Measurements from ENCODE around the gene COL6A2.
"Not testable (repeated sequence)": the region's sequence is repeated elsewhere in the genome, so short reads cannot be mapped to it uniquely, and the experiment has no call there.

The COL6A2 gene

GRCh38 chr21:46094401-46095082 lies 3.4 kb upstream of the COL6A2 start:
- no peak for DNase-seq (ENCODE audit: low read depth)

DNA sequence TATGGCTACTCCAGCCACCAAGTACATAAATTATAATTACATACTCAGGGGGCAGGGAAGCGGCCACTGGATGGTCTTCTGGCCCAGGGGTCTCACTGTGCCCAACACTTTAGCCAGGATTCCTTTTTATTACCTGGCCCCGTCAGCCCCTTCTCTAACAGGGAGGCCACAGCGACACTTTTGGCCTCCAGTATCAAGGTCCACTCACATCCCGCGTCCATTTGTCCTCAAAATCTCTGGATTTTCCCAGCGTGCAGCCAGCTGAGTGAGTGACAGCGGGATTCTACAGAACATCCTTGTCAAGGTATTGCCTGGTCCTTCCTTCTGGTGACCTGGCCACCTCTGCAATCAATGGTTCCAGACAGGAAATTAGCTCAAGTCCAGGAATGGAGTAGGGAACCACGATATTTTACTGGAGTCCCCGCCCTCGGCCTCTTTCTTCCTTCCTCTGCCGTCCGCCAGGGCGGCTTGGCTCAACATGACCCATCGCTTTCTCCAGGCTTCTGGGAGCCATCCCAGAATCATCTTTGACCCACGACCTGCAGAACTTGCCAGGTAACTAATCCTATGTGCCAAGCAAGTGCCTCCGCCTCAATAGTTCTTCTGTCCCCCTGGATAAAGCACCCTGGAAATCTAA lies 2.7 kb upstream of the COL6A2 start:
- no peak for DNase-seq (ENCODE audit: low read depth)

GRCh38 chr21:46095814-46096595 lies 1.9 kb upstream of the COL6A2 start:
- DNase-seq (ENCODE audit: low read depth): no peak

DNA sequence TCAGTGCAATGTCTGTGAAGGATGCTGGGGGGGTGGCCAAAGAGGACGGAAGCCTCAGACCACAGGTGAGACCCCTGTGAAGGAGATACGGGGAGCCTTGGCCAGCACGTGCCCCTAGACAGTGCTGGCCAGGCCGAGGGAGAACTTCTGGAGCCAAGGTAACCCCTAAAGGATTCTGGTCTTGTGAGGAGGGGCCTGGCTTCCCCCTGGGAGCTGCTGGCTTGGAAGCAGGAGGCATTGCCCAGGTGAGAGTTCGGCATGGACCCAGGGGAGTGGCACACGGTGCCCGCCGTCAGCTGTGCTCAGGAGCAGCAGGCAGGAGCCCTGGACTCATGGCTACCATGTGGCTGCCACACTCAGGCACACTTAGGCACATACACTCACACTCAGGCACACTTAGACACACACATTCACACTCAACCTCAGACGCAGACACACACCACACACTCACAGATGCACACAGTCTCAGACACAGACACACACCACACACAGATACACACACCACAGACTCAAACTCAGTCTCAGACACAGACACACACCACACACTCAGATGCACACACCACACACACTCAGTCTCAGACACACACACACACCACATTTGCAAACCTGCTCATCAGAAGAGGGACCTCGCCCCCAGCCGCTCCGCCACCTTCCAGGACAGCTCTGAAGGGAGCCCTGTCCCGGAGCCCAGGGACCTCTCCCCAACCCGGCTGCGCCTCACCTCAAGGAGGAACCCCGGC lies 1.1 kb upstream of the COL6A2 start:
- DNase-seq (ENCODE audit: low read depth): no peak

DNA sequence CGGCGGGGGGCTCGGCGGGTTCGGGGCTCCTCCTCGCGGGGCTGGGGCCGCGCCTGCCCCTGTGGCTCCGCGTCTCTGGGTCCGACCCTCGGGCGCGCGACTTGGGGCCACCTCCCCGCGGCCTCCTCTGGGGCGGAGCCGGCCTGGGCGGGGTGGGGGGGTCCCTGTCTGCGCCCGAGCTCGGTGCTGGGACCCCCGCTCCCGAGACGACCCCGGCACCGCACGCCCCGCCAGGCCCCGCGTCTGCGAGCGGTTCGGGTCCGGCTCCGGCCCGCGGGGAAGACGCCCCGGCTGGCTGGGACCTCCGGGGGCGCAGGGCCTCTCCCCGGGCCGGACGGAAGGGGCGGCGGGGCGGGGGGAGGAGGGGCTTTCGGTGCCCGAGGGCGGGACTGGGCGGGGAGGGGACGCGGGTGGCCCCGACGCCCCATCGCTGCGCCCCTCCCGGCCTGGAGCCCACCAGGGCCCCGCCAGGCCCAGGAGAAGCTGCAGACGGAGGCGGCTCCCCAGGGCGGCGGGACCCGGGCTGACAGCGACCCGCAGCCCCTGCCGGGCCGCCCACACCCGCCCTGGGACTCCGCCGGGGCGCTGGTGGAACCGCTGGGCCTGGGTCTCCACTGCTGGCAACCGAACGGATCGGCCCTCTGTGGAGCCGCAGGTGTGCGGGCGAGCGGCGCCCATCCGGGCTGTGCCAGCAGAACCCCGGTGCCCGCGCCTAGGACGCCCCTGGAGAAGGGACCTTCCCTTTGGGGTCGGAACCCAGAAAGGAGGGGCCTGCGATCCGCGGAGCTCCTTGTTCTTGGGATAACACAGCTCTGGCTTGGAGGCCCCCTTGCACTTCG lies 610 bp downstream of the COL6A2 start:
- no peak for DNase-seq (ENCODE audit: low read depth)

DNA sequence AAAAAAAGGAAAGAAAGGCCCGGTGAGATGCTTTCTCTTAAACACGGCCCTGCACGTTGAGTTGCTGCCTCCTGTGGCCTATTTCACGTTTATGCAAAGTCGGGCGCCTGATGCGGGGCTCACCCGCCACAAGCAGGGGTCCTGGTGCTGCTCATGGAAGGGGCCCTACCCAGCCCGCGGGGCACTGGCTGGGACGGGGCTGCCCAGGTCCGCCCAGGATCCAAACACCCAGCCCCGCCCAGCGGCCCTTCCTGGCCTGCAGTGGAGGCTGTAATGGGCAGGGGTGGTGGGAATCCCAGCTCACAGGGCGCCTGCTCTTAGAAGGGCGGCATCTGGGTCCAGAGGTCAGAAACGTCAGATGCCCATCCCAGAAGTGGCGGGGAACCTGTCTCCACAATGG lies 1.6 kb downstream of the COL6A2 start:
- DNase-seq (ENCODE audit: low read depth): no peak

DNA sequence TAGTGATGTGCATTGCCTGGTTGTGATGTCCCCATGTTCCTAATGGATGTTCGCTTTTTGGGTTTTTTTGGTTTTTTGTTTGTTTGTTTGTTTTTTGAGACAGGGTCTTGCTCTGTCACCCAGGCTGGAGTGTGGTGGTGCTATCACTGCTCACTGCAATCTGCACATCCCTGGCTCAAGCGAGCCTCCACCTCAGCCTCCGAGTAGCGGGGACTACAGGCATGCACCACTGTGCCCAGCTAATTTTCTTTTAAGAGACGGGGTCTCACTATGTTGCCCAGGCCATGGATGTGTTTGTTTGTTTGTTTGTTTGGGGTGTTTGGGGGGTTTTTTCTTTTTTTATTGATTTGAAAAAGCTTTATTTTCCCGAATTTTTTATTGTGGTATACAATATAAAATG lies 2.1 kb downstream of the COL6A2 start:
- DNase-seq (ENCODE audit: low read depth): no peak

GRCh38 chr21:46100426-46100825 lies 2.5 kb downstream of the COL6A2 start:
- no peak for DNase-seq (ENCODE audit: low read depth)

DNA sequence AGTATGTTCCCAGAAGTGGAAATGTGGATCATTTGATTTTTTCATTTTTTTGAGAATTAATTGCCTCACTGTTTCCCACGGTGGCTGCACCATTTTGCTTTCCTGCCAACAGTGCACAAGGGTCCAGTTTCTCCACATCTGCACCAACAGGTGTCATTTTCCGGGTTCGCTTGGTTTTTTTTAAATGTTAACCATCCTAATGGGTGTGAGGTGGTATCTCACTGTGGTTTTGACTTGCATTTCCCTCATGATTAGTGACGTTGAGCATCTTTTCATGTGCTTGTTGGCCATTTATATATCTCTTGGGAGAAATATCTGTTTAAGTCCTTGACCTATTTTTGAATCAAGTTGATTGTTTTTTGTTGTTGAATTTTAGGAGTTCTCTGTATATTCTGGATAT lies 3.0 kb downstream of the COL6A2 start:
- no peak for DNase-seq (ENCODE audit: low read depth)

- DNase-seq (ENCODE audit: low read depth): no peak
Observed at GRCh38 chr21:46104104-46104503, 6.2 kb downstream of the COL6A2 start.

DNA sequence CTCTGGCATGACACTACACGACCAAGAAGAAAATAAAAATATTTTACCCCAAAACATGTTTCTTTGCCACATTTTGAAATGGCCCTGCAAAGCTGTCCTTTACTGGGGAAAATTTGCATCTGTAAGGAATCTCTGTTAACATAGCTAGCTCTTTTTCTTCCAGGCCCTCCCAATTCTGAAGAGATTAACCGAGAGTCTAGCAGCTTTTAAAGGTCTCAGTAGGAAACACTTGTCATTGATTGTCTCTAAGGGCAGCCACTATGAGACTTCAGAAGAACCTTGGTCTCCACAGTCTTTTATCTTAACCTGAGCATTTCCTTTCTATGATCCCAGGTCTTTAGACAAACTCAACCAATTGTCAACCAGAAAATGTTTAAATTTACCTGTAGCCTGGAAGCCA lies 9.5 kb downstream of the COL6A2 start:
- DNase-seq (ENCODE audit: low read depth): not testable (repeated sequence)

GRCh38 chr21:46108827-46109312 lies 11.0 kb downstream of the COL6A2 start:
- DNase-seq (ENCODE audit: low read depth): no peak

DNA sequence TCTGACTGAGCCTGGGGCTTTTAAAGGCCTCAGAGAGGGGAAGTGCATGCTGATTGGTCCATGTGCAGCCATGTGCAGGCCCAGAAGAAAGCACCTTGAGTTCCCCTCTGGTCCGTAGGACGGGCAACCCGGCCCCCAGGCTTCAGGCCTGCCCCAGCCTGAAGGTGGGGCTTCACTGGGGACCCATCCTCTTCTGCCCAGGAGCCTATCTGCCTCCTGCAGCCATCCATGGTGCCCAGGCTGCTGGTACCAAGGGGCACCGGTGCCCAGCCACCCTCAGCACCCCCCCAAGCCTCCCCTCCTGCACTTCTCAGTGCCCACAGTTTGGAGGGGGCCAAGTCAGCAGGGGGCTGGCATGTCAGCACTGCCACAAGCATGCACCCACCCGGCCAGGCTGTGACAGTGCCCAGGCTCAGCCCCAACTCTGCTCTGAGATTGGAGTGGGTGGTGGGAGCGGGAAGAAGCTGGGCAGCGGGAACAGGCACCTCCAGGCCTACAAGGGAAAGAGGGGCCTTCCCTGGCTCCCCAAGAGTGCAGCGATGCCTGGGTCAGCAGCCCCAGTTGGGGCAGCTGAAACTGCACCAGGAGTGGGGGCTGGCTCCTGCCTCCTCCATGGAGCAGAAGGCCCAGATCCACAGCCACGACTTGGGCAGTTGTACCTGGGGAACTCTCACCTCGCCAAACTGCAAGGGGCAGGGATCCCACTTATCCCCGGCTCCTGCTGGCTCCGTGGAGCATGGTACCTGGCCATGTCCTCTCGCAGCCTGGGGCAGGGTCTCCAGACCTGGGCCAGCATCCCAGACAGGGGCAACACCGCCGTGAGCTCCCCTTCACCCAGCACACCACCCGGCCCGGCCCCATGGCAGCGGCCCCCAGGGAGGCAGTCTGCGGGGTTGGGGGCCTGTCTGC lies 11.7 kb downstream of the COL6A2 start:
- DNase-seq (ENCODE audit: low read depth): no peak

DNA sequence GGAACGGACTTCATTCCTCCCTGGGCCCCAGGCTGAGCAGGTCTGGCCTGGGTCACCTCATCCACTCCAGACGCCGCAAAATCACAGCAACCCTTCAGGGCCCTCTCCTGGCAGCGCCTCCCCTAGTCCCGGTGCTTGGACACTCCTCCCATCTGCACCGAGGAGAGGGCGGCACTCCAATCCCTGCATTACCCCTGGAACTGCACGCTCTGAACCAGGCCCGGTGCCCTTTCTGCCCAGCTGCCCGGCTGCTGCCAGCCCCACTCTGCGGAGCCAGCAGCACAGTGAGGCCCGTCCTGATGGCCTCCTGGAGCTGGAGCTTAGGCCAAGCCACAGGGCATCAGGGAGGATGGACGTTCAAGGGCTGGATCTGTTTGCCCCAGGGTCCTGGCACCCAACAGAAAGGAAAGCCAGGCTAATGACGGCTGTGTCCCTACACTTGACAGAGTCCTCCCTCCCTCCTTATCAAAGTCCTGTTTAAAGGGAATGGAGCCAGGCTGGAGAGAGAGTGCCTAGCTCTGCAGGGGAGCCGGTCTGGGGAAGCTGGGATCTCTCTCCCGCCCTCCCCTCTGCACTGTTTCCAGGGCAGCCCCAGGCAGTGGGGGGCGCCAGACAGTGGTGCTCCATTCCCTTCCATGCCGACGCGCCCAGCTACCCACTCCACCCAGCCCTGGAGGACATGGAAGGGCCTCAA lies 12.7 kb downstream of the COL6A2 start:
- DNase-seq (ENCODE audit: low read depth): no peak

DNA sequence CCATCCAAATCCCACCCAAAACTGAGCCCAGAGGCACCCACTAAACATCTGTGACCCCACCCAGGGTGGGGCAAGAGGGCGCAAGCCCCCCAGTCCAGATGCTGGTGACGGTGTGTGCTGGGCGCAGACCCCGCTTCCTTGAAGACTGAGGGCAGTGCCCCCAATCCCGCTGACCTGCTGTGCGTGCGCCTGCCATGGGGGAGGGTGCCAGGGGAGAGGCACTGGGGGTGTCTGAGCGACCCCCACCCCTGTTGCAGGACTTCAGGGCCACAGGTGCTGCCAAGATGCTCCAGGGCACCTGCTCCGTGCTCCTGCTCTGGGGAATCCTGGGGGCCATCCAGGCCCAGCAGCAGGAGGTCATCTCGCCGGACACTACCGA lies 13.3 kb downstream of the COL6A2 start:
- no peak for DNase-seq (ENCODE audit: low read depth)

DNA sequence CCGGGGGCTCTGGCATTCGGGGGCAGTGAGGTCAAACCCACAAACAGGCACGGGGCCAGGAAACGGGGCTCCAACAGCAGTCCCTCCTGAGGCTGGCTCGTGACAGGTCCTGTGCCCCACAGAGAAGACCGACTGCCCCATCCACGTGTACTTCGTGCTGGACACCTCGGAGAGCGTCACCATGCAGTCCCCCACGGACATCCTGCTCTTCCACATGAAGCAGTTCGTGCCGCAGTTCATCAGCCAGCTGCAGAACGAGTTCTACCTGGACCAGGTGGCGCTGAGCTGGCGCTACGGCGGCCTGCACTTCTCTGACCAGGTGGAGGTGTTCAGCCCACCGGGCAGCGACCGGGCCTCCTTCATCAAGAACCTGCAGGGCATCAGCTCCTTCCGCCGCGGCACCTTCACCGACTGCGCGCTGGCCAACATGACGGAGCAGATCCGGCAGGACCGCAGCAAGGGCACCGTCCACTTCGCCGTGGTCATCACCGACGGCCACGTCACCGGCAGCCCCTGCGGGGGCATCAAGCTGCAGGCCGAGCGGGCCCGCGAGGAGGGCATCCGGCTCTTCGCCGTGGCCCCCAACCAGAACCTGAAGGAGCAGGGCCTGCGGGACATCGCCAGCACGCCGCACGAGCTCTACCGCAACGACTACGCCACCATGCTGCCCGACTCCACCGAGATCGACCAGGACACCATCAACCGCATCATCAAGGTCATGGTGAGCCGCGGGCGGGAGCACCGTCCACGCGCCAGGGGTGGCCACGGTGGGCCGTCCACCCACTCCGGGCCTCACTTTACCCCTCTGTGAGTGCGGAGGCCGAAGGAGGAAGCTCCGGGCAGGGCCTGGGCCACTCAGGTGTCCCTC lies 14.2 kb downstream of the COL6A2 start:
- no peak for DNase-seq (ENCODE audit: low read depth)

GRCh38 chr21:46112725-46113215 lies 14.9 kb downstream of the COL6A2 start:
- DNase-seq (ENCODE audit: low read depth): no peak

DNA sequence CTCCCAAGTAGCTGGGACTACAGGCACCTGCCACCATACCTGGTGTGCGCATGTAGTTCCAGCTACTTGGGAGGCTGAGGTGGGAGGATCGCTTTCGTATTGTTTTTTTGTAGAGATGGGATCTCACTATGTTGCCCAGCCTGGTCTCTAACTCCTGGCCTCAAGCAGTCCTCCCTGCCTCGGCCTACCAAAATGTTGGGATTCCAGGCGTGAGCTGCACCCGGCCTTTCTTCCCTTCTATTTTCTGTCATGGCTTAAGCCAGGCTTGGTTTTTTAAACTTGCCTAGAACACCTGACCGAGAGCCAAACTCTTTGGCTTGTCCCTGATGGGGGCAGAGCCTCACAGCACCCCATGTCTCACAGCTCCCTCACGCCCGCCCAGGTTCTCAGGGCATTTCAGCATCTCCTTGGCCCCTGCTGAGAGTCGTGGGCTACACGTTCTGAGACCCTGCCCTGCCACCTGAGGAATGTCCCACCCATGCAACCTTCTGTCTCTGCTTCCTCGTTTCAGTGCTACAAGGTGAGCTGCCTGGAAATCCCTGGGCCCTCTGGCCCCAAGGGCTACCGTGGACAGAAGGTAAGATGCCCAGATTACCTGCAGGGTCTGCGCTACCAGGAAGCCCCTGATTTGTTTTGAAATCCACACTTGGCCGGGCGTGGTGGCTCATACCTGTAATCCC lies 15.7 kb downstream of the COL6A2 start:
- DNase-seq (ENCODE audit: low read depth): no peak
